HFFc6 (cell line): ENCODE measurements around the gene ADGRB2. TPM values are rescaled to one million over a fixed set of nuclear protein-coding genes. Genes with fewer than 3 reads are reported as not detected.
A peak's percentile ranks its signal among the peaks of the same experiment; 100 is the strongest.

Experiments
- DNase-seq: peaks from one replicate; pipeline ENCODE4 v3.0.0-alpha.2; 2018
- H3K27ac Mint-ChIP-seq: 2 replicates; pipeline ENCODE4 v1.8.0; 2020; ENCODE audit warnings: mild to moderate bottlenecking, mixed read lengths
- H3K27me3 Mint-ChIP-seq: 2 replicates; pipeline ENCODE4 v1.8.0; 2021; ENCODE audit warnings: mild to moderate bottlenecking, moderate library complexity, mixed read lengths; ENCODE audit not compliant: insufficient read depth
- H3K36me3 Mint-ChIP-seq: 2 replicates; pipeline ENCODE4 v1.8.0; 2021; ENCODE audit warnings: low read depth, mixed read lengths
- H3K4me1 Mint-ChIP-seq: 2 replicates; pipeline ENCODE4 v1.8.0; 2020; ENCODE audit warnings: low read depth, mixed read lengths
- H3K4me3 Mint-ChIP-seq: 2 replicates; pipeline ENCODE4 v1.8.0; 2020; ENCODE audit warnings: mild to moderate bottlenecking, moderate library complexity, mixed read lengths
- H3K9me3 Mint-ChIP-seq: 2 replicates; pipeline ENCODE4 v1.8.0; 2020; ENCODE audit warnings: mild to moderate bottlenecking, mixed read lengths
- total RNA-seq, 6 experiments: library from RNA; stranded (reverse); fragmentation: NEBNext Ultra II Directional; extraction: Animal tissue kit (Norgen Biotek cat#: 25700); gene quantifications; 2 replicates in 1 of 6; 3 replicates in 5 of 6; pipeline ENCODE4 v1.2.3, GENCODE V29; 2021
- TF ChIP-seq, protein P1 (sequence below): fragments of 200-600 bp; sonication (generic); IDR thresholded peaks from 2 replicates; pipeline ENCODE4 v1.5.0; 2021; ENCODE audit warnings: antibody characterized with exemption, mild to moderate bottlenecking

The ADGRB2 gene
- total RNA-seq, 6 experiments from 2014 or later, result 4.9 to 8.8 (median 6.4) TPM

GRCh38 chr1:31723828-31724359 is 40.2 kb downstream of the ADGRB2 start:
- Mint-ChIP-seq H3K9me3 (no peaks in the 10 kb centered on the region), H3K4me3 (no peak overlapping the region), H3K36me3 (no peaks in the 10 kb centered on the region), H3K4me1 (peaks cover 7% of the 10 kb centered on the region; the same call in 1 of the 2 replicates), H3K27me3 (peaks cover 25% of the 10 kb centered on the region), H3K27ac (no peak overlapping the region)
- DNase-seq, result peak; percentile 67
- TF ChIP-seq, protein P1, sequence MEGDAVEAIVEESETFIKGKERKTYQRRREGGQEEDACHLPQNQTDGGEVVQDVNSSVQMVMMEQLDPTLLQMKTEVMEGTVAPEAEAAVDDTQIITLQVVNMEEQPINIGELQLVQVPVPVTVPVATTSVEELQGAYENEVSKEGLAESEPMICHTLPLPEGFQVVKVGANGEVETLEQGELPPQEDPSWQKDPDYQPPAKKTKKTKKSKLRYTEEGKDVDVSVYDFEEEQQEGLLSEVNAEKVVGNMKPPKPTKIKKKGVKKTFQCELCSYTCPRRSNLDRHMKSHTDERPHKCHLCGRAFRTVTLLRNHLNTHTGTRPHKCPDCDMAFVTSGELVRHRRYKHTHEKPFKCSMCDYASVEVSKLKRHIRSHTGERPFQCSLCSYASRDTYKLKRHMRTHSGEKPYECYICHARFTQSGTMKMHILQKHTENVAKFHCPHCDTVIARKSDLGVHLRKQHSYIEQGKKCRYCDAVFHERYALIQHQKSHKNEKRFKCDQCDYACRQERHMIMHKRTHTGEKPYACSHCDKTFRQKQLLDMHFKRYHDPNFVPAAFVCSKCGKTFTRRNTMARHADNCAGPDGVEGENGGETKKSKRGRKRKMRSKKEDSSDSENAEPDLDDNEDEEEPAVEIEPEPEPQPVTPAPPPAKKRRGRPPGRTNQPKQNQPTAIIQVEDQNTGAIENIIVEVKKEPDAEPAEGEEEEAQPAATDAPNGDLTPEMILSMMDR, result no peak

GRCh38 chr1:31718327-31718897 is 45.7 kb downstream of the ADGRB2 start:
- Mint-ChIP-seq H3K27me3 (peaks cover 16% of the 10 kb centered on the region), H3K36me3 (no peaks in the 10 kb centered on the region), H3K27ac (no peak overlapping the region), H3K9me3 (no peaks in the 10 kb centered on the region), H3K4me3 (no peak overlapping the region), H3K4me1 (peaks cover 39% of the 10 kb centered on the region)
- no peak for DNase-seq
- TF ChIP-seq, protein P1, result no peak

DNA sequence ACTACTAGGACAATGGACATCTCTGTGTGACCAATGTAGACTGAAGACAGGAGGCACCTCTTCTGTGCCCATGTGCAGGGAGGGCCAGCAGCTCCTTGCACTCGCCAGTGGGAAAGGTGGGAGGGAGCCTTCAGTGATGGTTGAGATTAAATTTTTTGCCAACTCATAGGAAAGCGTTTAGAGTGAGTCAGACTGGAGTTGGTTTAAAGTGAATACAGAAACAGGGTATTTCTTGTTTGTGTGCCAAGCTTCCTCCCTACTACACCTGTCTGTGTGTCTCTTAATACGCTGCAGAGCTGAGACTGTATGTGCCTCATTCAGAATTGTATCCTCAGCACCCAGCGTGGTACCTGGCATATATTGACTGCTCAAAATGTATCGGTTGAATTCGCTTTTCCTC is 46.8 kb downstream of the ADGRB2 start:
- H3K36me3 Mint-ChIP-seq, result no peaks in the 10 kb centered on the region
- DNase-seq, result peak; percentile 51
- peak overlapping the region; percentile 8; the same call in 1 of the 2 replicates for H3K27ac Mint-ChIP-seq
- TF ChIP-seq, protein P1, result no peak
- peaks cover 10% of the 10 kb centered on the region for H3K27me3 Mint-ChIP-seq
- peaks cover 50% of the 10 kb centered on the region for H3K4me1 Mint-ChIP-seq
- no peaks in the 10 kb centered on the region for H3K9me3 Mint-ChIP-seq
- H3K4me3 Mint-ChIP-seq, result no peak overlapping the region

DNA sequence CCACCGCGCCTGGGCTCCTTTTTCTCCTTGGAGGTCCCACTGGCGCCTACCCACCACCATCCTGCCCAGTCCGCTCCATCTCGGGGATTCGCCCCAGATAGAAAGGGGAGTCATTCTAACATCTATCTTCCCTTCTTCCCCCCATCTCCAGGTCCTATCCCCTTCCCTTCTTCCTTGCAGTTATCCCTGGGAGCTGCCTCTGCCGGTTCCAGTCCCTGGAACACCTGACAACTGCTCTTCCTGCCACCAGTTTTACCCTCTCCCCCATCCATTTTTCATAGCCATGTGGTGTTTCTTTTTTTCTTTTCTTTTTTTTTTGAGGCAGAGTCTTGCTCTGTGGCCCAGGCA is 48.3 kb downstream of the ADGRB2 start:
- TF ChIP-seq, protein P1, result peak; percentile 63
- Mint-ChIP-seq H3K4me1 (peaks cover 65% of the 10 kb centered on the region), H3K27ac (peak overlapping the region; percentile 90; the same call in 1 of the 2 replicates), H3K4me3 (peak overlapping the region; percentile 85; the same call in 1 of the 2 replicates), H3K36me3 (no peaks in the 10 kb centered on the region), H3K27me3 (peaks cover 5% of the 10 kb centered on the region), H3K9me3 (no peaks in the 10 kb centered on the region)
- no peak for DNase-seq

- peak overlapping the region; percentile 90 for H3K27ac Mint-ChIP-seq
These were observed 48.9 kb downstream of the ADGRB2 start for GRCh38 chr1:31715087-31715872.

More at GRCh38 chr1:31715087-31715872, 48.9 kb downstream of the ADGRB2 start:
- H3K4me1 Mint-ChIP-seq, result peaks cover 66% of the 10 kb centered on the region
- H3K4me3 Mint-ChIP-seq, result peak overlapping the region; percentile 85
- DNase-seq, result peak; percentile 89
- no peaks in the 10 kb centered on the region for H3K36me3 Mint-ChIP-seq
- H3K9me3 Mint-ChIP-seq, result no peaks in the 10 kb centered on the region
- peaks cover 2% of the 10 kb centered on the region for H3K27me3 Mint-ChIP-seq
- TF ChIP-seq, protein P1, result peak; percentile 90
